ENCODE results near the gene FARP2.

DNA sequence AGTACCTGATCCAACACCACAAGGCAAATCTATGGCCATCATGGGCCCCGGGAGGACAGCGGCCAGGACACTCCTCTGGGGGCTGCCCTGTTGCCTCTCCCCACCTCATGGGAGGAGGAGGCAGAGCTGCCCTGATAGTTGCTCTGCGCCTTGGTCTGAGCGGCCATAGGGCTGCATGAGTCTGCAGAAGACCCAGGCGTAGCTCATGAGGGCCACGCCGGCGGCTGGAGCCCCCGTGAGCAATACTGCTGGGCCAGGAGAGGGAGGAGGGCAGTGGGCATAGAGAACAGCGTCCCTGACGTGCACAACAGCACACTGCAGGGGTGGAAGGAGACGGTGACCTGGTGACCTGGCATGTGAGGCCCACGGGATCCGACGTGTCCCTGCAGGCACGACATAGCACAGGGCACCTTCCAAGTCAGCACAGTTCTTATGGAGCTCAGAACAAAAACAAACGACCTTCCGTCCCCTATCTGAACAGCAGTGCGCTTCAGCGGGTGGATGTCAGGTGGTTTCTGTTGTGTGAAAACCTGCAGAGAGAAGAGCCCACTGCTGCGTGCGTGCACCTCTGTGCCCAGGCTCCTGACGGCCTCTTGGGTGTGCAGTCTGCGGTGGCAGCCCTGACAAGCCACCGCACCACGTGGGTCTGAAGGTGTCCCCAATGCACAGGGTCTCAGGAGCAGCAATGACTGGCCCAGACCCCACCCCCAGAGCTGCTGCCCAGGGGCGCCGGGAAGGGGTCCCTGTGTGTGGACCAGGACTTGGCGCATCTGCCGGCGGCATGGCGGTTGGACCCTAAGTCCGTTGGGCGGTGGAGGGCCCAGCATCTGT, 139.3 kb downstream of the FARP2 start:
- TF ChIP-seq CTCF (IDR thresholded peaks at IDR 0.05; ENCODE audit: low read depth, low read length) (no peak), POLR2A (IDR thresholded peaks at IDR 0.05; ENCODE audit: extremely low read depth, insufficient read length) (no peak), MYC (IDR thresholded peaks at IDR 0.05; ENCODE audit: low read depth, low read length) (no peak), MAX (IDR thresholded peaks at IDR 0.05; ENCODE audit: low read depth, low read length) (no peak)
